ENCODE results near the gene RRBP1.
A peak's percentile ranks its signal among the peaks of the same experiment; 100 is the strongest.

The RRBP1 gene

DNA sequence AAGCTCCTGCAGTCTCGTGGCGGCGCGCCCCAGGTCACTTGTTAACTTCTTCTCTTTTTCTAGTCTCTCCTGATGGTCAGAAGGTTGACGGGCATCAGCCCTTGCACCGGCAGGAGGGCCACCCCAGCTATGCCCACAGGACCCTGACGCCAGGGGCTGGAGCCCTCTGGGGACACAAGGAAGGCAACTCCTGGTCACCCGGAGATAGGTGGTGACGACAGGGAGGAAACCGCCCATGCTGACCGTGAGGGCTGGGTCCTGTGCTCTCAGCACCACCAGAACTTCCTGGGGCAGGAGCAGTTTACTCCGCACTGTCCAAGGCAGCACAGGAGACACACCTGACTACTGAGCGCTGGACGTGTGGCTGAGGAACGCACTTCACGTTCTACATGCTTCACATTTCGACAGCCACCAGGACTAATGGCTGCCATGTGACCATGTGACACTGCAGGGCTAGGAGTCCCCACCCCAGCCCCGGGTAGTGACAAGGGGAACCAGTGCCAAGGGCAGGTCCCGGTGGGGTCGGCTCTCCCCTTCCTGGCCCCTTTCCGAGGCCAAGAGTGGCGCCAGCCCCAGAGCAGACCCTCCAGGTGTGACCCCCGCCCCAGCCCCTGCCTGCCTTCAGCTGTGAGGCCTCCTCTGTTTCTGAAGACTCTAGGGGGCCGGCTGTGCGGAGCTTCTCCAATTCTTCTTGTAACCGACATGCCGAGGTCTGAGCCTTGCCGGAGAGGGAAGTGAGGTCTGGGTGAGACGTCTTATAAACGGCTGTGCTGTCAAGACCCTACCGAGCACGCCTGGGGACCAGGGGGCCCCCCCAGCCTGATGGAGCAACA lies 67.0 kb downstream of the RRBP1 start:
- ChIA-PET POLR2A (ENCODE audit: low non-redundant PET) (no interaction called here), CTCF (interaction anchor here (0.8 to 0.9 kb wide), 2 partner anchors 78 to 79 kb away, joined by 4 to 6 read pairs; no protein-coding TSS in a partner anchor)
- peak overlapping the region; percentile 76 for H3K27ac ChIP-seq
- TF ChIP-seq, protein P1, sequence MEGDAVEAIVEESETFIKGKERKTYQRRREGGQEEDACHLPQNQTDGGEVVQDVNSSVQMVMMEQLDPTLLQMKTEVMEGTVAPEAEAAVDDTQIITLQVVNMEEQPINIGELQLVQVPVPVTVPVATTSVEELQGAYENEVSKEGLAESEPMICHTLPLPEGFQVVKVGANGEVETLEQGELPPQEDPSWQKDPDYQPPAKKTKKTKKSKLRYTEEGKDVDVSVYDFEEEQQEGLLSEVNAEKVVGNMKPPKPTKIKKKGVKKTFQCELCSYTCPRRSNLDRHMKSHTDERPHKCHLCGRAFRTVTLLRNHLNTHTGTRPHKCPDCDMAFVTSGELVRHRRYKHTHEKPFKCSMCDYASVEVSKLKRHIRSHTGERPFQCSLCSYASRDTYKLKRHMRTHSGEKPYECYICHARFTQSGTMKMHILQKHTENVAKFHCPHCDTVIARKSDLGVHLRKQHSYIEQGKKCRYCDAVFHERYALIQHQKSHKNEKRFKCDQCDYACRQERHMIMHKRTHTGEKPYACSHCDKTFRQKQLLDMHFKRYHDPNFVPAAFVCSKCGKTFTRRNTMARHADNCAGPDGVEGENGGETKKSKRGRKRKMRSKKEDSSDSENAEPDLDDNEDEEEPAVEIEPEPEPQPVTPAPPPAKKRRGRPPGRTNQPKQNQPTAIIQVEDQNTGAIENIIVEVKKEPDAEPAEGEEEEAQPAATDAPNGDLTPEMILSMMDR (conservative IDR thresholded peaks at IDR 0.05; ENCODE audit: low read depth) = no peak
- no peak for DNase-seq (ENCODE audit: low spot score)

DNA sequence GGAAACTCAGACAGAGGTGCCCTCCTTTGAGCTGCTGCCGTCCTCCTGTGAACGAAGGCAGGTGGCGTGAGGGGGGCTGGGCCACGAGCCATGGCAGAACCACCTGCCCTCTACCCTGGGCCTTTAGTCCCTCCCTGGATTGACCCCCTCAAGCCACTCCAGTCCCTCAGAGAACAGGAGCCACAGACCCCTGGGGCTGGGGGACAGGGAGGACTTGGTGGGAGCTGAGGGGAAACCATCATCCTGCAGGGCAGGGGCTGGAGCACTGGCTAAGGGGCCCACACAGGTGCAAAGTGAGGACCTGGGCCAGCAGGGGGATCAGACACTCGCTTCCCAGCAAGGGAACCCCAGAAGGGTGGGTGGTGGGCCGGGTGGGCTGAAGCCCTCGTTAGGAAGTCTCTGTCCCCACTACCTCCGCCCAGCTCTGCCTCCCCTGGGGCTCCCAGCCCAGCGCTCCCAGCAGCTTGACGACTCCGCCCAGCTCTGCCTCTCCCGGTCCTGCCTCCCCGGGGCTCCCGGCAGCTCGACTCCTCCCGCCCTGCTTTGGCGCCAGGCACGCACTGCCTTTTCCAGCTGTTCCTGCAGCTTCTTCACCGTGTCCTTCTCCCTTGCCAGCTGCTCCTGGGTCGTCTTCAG lies 67.7 kb downstream of the RRBP1 start:
- peak; percentile 14 for DNase-seq (ENCODE audit: low spot score)
- TF ChIP-seq, protein P1 (conservative IDR thresholded peaks at IDR 0.05; ENCODE audit: low read depth) = no peak
- POLR2A ChIA-PET (ENCODE audit: low non-redundant PET) = no interaction called here
- peak overlapping the region; percentile 76 for H3K27ac ChIP-seq
- CTCF ChIA-PET = no interaction called here

DNA sequence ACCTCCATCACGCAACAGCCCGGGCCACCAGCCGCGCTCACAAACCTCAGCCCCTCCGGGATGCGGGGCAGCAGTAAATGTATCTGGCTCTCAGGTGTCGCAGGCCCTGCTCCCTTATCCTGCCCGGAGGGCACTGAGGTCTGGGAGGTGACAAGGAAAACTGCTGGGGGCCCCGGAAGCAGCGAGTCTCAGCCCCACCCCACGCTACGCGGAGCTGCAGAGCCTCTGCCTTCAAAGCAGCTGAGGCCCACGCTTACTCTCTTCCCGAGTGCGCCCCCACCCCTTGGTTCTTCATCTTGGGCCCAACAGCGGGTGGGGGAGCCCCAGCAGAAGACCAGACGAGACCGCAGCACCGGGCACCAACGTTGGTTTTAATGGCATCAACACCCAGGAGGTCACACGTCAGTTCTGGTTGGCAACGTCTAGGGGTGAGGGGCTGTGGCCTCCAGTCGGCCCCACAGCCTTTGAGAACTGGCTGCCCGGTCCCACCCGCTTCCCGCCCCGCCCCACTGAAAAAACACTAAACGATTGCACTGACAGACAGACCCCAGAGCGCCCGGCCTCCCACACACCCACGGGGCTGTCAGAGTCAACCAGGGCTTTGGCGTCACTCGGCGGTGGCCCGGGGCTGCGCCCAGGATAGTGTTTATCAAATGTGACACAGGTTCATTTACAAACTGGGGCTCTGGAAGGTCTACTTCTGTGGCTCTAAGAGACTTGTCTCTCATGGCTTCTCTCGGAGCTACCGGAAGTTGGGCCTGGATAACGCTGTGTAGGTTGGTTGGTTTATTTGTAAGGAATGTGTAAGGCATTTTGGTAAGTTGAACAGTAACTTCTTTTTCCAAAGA lies 68.5 kb downstream of the RRBP1 start:
- H3K27ac ChIP-seq = peak overlapping the region; percentile 76
- ChIA-PET POLR2A (ENCODE audit: low non-redundant PET) (no interaction called here), CTCF (no interaction called here)
- TF ChIP-seq, protein P1 (conservative IDR thresholded peaks at IDR 0.05; ENCODE audit: low read depth) = no peak
- no peak for DNase-seq (ENCODE audit: low spot score)

DNA sequence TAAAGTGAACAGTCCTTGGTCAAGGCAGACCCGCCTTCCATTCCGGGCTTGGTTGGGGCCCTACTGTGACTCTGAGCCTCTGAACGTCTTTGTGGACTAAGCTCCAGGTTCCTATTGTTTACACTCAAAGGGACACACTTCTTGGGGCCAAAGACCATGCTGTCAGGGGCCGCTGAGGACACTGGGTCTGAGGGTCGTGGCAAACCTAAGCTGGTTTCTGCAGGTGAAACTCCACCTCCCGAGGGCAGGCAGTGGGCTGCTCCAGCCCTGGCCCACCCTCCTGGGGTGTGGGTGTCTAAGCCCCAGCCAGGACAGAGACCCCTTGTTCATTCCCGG lies 69.1 kb downstream of the RRBP1 start:
- TF ChIP-seq, protein P1 (conservative IDR thresholded peaks at IDR 0.05; ENCODE audit: low read depth) = no peak
- no peak for DNase-seq (ENCODE audit: low spot score)
- peak overlapping the region; percentile 76 for H3K27ac ChIP-seq
- POLR2A ChIA-PET (ENCODE audit: low non-redundant PET) = no interaction called here
- CTCF ChIA-PET = interaction anchor here (0.6 kb wide), 1 partner anchor 108 kb away, joined by 4 read pairs; no protein-coding TSS in a partner anchor

DNA sequence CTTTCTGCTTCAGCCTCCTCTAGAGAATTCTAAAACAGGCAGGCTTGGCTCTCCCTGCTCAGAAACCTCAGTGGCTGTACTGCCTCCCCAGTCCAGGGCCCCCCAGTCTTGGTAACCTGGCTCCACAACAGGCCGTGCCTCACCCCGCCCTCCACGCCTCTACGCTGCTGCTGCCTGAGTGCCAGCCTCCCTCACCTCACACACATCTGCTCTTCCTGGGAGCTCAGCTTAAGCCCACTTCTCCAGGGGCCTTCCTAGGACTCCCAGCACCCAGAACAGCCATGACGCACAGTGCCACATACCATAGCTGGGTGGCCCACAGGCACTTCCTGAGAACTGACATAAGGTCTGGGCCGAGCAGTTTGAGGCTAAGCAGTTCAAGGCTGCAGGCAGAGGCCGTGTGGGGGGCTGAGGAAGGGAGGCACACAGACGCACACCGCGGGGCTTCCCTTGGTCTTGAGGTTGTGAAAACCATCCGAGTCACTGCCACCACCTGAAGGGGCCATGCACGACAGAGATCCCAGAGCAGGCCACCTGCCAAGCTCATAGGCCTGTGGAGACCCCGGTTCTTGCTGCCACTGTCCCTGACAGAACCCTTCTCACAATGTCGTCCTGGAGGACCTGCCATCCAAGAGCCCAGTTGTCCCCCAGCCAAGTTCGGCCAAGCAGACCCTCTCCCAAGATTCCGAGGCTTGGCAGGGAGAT lies 69.6 kb downstream of the RRBP1 start:
- no peak for DNase-seq (ENCODE audit: low spot score)
- POLR2A ChIA-PET (ENCODE audit: low non-redundant PET) = no interaction called here
- H3K27ac ChIP-seq = peak overlapping the region; percentile 76
- CTCF ChIA-PET = interaction anchor here (0.6 kb wide), 1 partner anchor 108 kb away, joined by 4 read pairs; no protein-coding TSS in a partner anchor
- TF ChIP-seq, protein P1 (conservative IDR thresholded peaks at IDR 0.05; ENCODE audit: low read depth) = no peak

All from RWPE1 (cell line).